Umbilical cord (tissue), 2 donors: Measurements from ENCODE around the gene TMEM248. TPM values are rescaled to one million over a fixed set of nuclear protein-coding genes. Genes with fewer than 3 reads are reported as not detected.
"Not testable (repeated sequence)": the region's sequence is repeated elsewhere in the genome, so short reads cannot be mapped to it uniquely, and the experiment has no call there.

Experiments
- DNase-seq: peaks from one replicate; pipeline ENCODE4 v3.0.0-alpha.2; 2015; ENCODE audit warnings: low spot score
- total RNA-seq: library from RNA; depleted of rRNA; stranded (reverse); fragments of >200 nt; gene quantifications from one replicate; pipeline ENCODE4 v1.2.3, GENCODE V29; 2014; ENCODE audit warnings: low replicate concordance; ENCODE audit not compliant: insufficient read depth

Gene TMEM248
- total RNA-seq, 1 donor from 2014 or later, result 83.5 TPM

GRCh38 chr7:66950311-66950710, 29.3 kb downstream of the TMEM248 start:
- no peak for DNase-seq

GRCh38 chr7:66950763-66951162, 29.7 kb downstream of the TMEM248 start:
- DNase-seq, result no peak

- no peak for DNase-seq
These were observed 31.5 kb downstream of the TMEM248 start for GRCh38 chr7:66952343-66953043.

GRCh38 chr7:66953044-66953427, 32.0 kb downstream of the TMEM248 start:
- no peak for DNase-seq

GRCh38 chr7:66957595-66958290, 36.7 kb downstream of the TMEM248 start:
- no peak for DNase-seq

GRCh38 chr7:66958538-66959350, 37.7 kb downstream of the TMEM248 start:
- no peak for DNase-seq

GRCh38 chr7:66960192-66960591, 39.2 kb downstream of the TMEM248 start:
- no peak for DNase-seq

GRCh38 chr7:66961096-66961495, 40.1 kb downstream of the TMEM248 start:
- no peak for DNase-seq

- peak; percentile 52 for DNase-seq
These were observed 43.4 kb downstream of the TMEM248 start for GRCh38 chr7:66964411-66964810.

- DNase-seq, result no peak
These were observed 46.0 kb downstream of the TMEM248 start for GRCh38 chr7:66967029-66967428.

- not testable (repeated sequence) for DNase-seq
These were observed 48.0 kb downstream of the TMEM248 start for GRCh38 chr7:66969001-66969400.

GRCh38 chr7:66970310-66970709, 49.3 kb downstream of the TMEM248 start:
- DNase-seq, result no peak

GRCh38 chr7:66974986-66975590, 54.1 kb downstream of the TMEM248 start:
- no peak for DNase-seq

- not testable (repeated sequence) for DNase-seq
These were observed 57.3 kb downstream of the TMEM248 start for GRCh38 chr7:66978312-66978711.

- not testable (repeated sequence) for DNase-seq
These were observed 58.0 kb downstream of the TMEM248 start for GRCh38 chr7:66979013-66979412.

- not testable (repeated sequence) for DNase-seq
These were observed 59.3 kb downstream of the TMEM248 start for GRCh38 chr7:66980336-66980735.

GRCh38 chr7:66989552-66989951, 68.5 kb downstream of the TMEM248 start:
- DNase-seq, result not testable (repeated sequence)

GRCh38 chr7:66994051-66994450, 73.0 kb downstream of the TMEM248 start:
- DNase-seq, result not testable (repeated sequence)

- DNase-seq, result peak; percentile 82
These were observed 73.6 kb downstream of the TMEM248 start for GRCh38 chr7:66994691-66995049.

GRCh38 chr7:66995050-66995776, 74.2 kb downstream of the TMEM248 start, which contains the start of gene SBDS:
Gene SBDS (minus strand): TSS chr7:66995586. CDS start chr7:66995417, 169 bp downstream.
- DNase-seq, result peak; percentile 100
